ENCODE measurements around the gene PIGW. TPM values are rescaled to one million over a fixed set of nuclear protein-coding genes. Genes with fewer than 3 reads are reported as not detected.

Gene PIGW, protein sequence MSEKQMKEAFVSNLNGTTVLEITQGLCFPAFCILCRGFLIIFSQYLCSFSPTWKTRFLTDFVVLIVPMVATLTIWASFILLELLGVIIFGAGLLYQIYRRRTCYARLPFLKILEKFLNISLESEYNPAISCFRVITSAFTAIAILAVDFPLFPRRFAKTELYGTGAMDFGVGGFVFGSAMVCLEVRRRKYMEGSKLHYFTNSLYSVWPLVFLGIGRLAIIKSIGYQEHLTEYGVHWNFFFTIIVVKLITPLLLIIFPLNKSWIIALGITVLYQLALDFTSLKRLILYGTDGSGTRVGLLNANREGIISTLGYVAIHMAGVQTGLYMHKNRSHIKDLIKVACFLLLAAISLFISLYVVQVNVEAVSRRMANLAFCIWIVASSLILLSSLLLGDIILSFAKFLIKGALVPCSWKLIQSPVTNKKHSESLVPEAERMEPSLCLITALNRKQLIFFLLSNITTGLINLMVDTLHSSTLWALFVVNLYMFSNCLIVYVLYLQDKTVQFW
- total RNA-seq (4.7 TPM), polyA plus RNA-seq (ENCODE audit: insufficient read depth in 1 of 8, insufficient read length in 8 of 8, low replicate concordance in 1 of 8) (1 to 10 TPM; 6.3 to 9.9 (median 8.8) TPM)
- long read RNA-seq, donor 1, result 0 reads
- long read RNA-seq, donor 2, result 0 reads
- long read RNA-seq, donor 3, partial matches to known transcripts, result 0 of 2 reads
- long read RNA-seq, donor 3, other reads (novel, unspliced or antisense), result 0 of 2 reads
- long read RNA-seq, donor 4, partial matches to known transcripts, result 0 of 5 reads
- long read RNA-seq, donor 4, other reads (novel, unspliced or antisense), result 0 of 5 reads
- long read RNA-seq, donor 5, partial matches to known transcripts, result 7 of 10 reads
- long read RNA-seq, donor 5, other reads (novel, unspliced or antisense), result 0 of 10 reads
- long read RNA-seq, donor 6, partial matches to known transcripts, result 0 of 5 reads
- long read RNA-seq, donor 6, other reads (novel, unspliced or antisense), result 0 of 5 reads
- long read RNA-seq, donor 7, partial matches to known transcripts, result 0 of 3 reads
- long read RNA-seq, donor 7, other reads (novel, unspliced or antisense), result 0 of 3 reads
- long read RNA-seq, donor 8, result 0 reads
- long read RNA-seq, donor 9, partial matches to known transcripts, result 0 of 2 reads
- long read RNA-seq, donor 9, other reads (novel, unspliced or antisense), result 0 of 2 reads
- long read RNA-seq, donor 10, partial matches to known transcripts, result 0 of 3 reads
- long read RNA-seq, donor 10, other reads (novel, unspliced or antisense), result 0 of 3 reads
- long read RNA-seq, donor 11, partial matches to known transcripts, result 0 of 2 reads
- long read RNA-seq, donor 11, other reads (novel, unspliced or antisense), result 0 of 2 reads

DNA sequence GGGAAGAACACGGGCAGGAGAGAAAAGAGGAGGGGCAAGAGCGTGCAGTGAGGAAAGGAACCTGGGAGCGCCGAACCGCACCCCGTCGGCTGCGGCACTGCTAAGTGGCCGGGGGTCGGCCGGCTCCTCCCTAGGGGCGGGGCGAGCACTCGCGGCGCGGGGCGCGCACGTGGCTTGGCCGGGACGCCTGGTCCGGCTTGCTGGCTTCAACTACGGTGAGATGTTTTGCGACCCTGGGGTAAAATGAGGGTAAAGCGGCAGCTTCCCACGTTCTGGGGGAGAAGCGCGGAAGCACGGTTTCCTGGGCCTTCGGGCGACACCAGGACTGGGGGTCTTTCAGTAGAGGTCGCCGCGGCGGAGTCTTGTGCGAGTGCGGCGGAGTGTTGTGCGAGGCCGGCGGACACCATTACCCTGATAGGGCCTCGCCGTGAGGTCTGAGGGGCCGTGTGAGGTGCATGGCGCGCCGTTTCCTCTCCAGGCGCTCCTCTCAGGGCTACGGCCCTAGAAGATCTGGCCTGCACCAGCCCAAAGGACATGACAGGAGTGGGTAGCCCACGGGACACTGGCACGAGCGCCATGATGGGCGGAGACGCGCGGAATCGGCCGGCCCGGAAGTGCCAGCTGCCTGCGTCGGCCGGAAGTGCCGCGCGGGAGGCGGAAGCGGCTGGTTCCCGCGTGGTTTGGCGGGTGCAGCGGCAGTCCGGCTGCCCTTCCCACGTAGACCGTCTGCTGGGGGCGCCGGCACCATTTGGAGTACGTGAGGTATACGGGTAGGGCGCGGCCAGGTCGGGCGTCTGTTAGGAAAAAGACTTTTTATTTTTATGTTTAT is at the start of gene PIGW, which contains the start of gene MYO19:
Gene PIGW, plus strand, starts transcription at position 148 of the 829 bp plus-strand sequence. CDS start 2,115 bp downstream, outside the sequence.
Gene MYO19, minus strand, starts transcription at position 29 of the 829 bp plus-strand sequence. CDS start 2,330 bp downstream, outside the sequence.
- WGBS (ENCODE audit: insufficient coverage), result under 1% methylated on average over 76 of the region's 83 CpGs
- peak within 1 kb of the TSS; percentile 97 for H3K27ac ChIP-seq (ENCODE audit: low read length)
- DNase-seq, result peak; percentile 94
- no peaks in the 10 kb centered on the region for H3K27me3 ChIP-seq (ENCODE audit: control insufficient read depth, insufficient read depth, low read length)
- peak within 1 kb of the TSS; percentile 83 for H3K4me3 ChIP-seq (ENCODE audit: low read length)
- H3K4me1 ChIP-seq (ENCODE audit: control insufficient read depth, insufficient read depth, low read length), result peaks cover 12% of the 10 kb centered on the region
- no peaks in the 10 kb centered on the region for H3K9me3 ChIP-seq (replicated peaks; ENCODE audit: control insufficient read depth, low read depth, low read length)
- H3K36me3 ChIP-seq (ENCODE audit: control insufficient read depth, insufficient read depth, low read length), result peaks cover 23% of the 10 kb centered on the region

- WGBS (ENCODE audit: insufficient coverage), result 88% methylated on average over 3 of the region's 8 CpGs
- no peak for DNase-seq
- no peak overlapping the region for H3K4me3 ChIP-seq (ENCODE audit: low read length)
- peaks cover 24% of the 10 kb centered on the region for H3K4me1 ChIP-seq (ENCODE audit: control insufficient read depth, insufficient read depth, low read length)
- H3K36me3 ChIP-seq (ENCODE audit: control insufficient read depth, insufficient read depth, low read length), result no peaks in the 10 kb centered on the region
- H3K9me3 ChIP-seq (replicated peaks; ENCODE audit: control insufficient read depth, low read depth, low read length), result no peaks in the 10 kb centered on the region
- H3K27me3 ChIP-seq (ENCODE audit: control insufficient read depth, insufficient read depth, low read length), result peaks cover 18% of the 10 kb centered on the region
- no peak overlapping the region for H3K27ac ChIP-seq (ENCODE audit: low read length)
Observed at GRCh38 chr17:36485027-36485426, 49.8 kb upstream of the PIGW start.

- Histone ChIP-seq H3K4me1 (ENCODE audit: control insufficient read depth, insufficient read depth, low read length) (peaks cover 24% of the 10 kb centered on the region), H3K27ac (ENCODE audit: low read length) (no peak overlapping the region), H3K27me3 (ENCODE audit: control insufficient read depth, insufficient read depth, low read length) (peaks cover 18% of the 10 kb centered on the region), H3K4me3 (ENCODE audit: low read length) (peak overlapping the region; percentile 87), H3K9me3 (replicated peaks; ENCODE audit: control insufficient read depth, low read depth, low read length) (no peaks in the 10 kb centered on the region), H3K36me3 (ENCODE audit: control insufficient read depth, insufficient read depth, low read length) (no peaks in the 10 kb centered on the region)
- DNase-seq, result no peak
- WGBS (ENCODE audit: insufficient coverage), result 44% methylated on average over 5 of the region's 10 CpGs
Observed at GRCh38 chr17:36485805-36486203, 49.0 kb upstream of the PIGW start.

DNA sequence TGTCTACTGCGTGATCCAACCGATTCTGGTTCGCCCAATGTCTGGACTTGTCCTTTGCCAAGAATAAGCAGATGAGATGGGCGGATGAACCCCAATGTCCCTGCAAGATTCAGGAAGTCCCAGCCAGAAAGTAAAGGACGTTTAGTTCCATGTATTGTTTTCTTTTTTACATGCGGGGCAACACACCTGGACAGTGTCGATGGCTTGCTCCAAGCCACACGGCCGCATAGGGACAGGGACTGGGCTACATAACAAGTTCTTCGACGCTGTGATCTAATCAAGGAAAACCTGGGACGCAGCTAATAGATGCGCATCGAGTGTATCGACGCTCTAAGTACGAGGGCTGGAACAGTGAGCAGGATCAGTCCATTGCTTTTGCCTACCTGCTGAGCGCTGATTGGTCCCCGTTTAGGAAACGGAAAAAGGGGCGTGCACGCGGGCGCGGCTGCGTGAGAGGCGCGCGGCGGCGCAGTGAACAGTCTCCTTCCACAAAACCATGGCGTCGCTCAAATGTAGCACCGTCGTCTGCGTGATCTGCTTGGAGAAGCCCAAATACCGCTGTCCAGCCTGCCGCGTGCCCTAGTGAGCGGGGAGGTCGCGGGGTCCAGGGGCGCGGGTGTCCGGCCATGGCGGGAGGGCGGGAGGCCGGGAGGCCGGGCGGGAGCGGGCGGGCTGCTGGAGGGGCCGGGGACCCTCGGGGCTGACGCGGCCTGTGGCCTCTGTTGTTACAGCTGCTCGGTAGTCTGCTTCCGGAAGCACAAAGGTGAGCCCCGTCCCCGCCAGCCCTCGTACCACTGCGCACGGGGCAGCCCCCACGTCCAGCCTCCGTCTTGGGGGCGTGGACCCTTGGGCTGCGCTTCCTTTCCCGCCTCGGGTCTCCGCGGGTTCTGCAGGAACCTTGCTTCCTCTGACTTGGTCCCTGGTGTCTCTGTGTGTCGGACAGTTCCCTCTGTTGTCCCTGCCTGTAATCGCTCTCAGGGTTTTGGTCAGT is 48.3 kb upstream of the PIGW start, which contains the start of gene ZNHIT3:
Gene ZNHIT3, plus strand, starts transcription at position 478 of the 991 bp plus-strand sequence. Its CDS starts 19 bp downstream, at position 497.
- Histone ChIP-seq H3K4me3 (ENCODE audit: low read length) (peak within 1 kb of the TSS; percentile 87), H3K27me3 (ENCODE audit: control insufficient read depth, insufficient read depth, low read length) (peaks cover 18% of the 10 kb centered on the region), H3K27ac (ENCODE audit: low read length) (peak within 1 kb of the TSS; percentile 76), H3K9me3 (replicated peaks; ENCODE audit: control insufficient read depth, low read depth, low read length) (no peaks in the 10 kb centered on the region), H3K4me1 (ENCODE audit: control insufficient read depth, insufficient read depth, low read length) (peaks cover 24% of the 10 kb centered on the region), H3K36me3 (ENCODE audit: control insufficient read depth, insufficient read depth, low read length) (no peaks in the 10 kb centered on the region)
- under 1% methylated on average over 72 of the region's 73 CpGs for WGBS (ENCODE audit: insufficient coverage)
- DNase-seq, result peak; percentile 98

DNA sequence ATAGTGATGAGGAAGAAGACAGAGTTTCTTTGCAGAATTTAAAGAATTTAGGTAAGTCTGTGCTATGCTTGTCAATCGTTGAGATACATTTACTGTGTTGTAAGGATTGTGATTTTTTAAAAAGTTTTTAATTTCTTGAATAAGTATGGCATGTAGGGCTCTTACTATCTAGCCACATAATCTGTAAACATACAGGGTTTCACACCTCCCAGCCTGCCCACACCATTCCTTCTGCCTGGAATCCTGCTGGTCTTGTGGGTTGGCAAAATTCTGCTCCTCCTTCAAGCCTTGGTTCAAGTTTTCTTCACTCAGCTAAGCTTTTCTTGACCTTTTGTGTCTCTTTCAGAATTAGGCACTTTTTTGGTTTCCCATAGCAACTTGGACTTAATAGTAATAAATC is 40.8 kb upstream of the PIGW start:
- peaks cover 6% of the 10 kb centered on the region for H3K4me1 ChIP-seq (ENCODE audit: control insufficient read depth, insufficient read depth, low read length)
- peaks cover 63% of the 10 kb centered on the region for H3K36me3 ChIP-seq (ENCODE audit: control insufficient read depth, insufficient read depth, low read length)
- H3K27ac ChIP-seq (ENCODE audit: low read length), result no peak overlapping the region
- DNase-seq, result no peak
- no peaks in the 10 kb centered on the region for H3K9me3 ChIP-seq (replicated peaks; ENCODE audit: control insufficient read depth, low read depth, low read length)
- H3K27me3 ChIP-seq (ENCODE audit: control insufficient read depth, insufficient read depth, low read length), result no peaks in the 10 kb centered on the region
- WGBS (ENCODE audit: insufficient coverage), result no CpG with 5 or more reads among the region's 1 CpG
- no peak overlapping the region for H3K4me3 ChIP-seq (ENCODE audit: low read length)

DNA sequence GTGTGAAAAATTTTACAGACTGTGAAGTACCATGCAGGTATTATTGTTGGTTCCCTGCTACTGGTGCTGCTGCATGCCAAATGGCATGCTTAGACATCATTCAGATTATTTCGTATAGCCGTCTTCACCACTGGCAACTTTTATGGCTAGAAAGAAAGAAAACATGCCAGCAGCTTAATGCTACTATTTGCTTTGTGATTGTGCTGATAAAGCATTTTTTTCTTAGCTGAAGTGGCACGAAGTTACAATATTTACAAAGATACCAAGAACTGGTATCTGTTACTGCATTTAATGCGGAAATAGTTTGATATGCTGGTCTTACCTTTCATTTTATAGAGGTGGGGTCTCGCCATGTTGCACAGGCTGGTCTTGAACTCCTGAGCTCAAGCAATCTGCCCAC is 40.1 kb upstream of the PIGW start:
- Histone ChIP-seq H3K27me3 (ENCODE audit: control insufficient read depth, insufficient read depth, low read length) (no peaks in the 10 kb centered on the region), H3K27ac (ENCODE audit: low read length) (no peak overlapping the region), H3K36me3 (ENCODE audit: control insufficient read depth, insufficient read depth, low read length) (peaks cover 63% of the 10 kb centered on the region), H3K9me3 (replicated peaks; ENCODE audit: control insufficient read depth, low read depth, low read length) (no peaks in the 10 kb centered on the region), H3K4me3 (ENCODE audit: low read length) (no peak overlapping the region), H3K4me1 (ENCODE audit: control insufficient read depth, insufficient read depth, low read length) (peaks cover 6% of the 10 kb centered on the region)
- DNase-seq, result no peak
- no CpG with 5 or more reads among the region's 5 CpGs for WGBS (ENCODE audit: insufficient coverage)

DNA sequence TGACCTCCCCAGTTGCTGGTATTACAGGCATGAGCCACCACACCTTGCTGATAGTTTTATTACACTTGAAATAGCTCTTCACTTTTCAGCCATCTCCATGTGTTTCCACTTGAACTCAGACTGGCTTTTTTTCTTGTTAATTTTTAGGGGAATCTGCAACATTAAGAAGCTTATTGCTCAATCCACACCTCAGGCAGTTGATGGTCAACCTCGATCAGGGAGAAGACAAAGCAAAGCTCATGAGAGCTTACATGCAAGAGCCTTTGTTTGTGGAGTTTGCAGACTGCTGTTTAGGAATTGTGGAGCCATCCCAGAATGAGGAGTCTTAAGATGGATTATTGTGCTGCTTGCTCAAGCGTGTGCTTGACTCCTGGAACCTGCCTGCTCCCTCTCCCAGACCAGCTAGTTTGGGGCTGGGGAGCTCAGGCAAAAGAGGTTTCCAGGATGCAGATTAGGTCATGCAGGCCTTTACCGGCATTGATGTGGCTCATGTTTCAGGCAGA is 39.7 kb upstream of the PIGW start:
- H3K4me3 ChIP-seq (ENCODE audit: low read length), result no peak overlapping the region
- no peaks in the 10 kb centered on the region for H3K9me3 ChIP-seq (replicated peaks; ENCODE audit: control insufficient read depth, low read depth, low read length)
- H3K4me1 ChIP-seq (ENCODE audit: control insufficient read depth, insufficient read depth, low read length), result peaks cover 6% of the 10 kb centered on the region
- no peak for DNase-seq
- no peaks in the 10 kb centered on the region for H3K27me3 ChIP-seq (ENCODE audit: control insufficient read depth, insufficient read depth, low read length)
- WGBS (ENCODE audit: insufficient coverage), result 85% methylated on average over 2 of the region's 3 CpGs
- H3K36me3 ChIP-seq (ENCODE audit: control insufficient read depth, insufficient read depth, low read length), result peaks cover 66% of the 10 kb centered on the region
- no peak overlapping the region for H3K27ac ChIP-seq (ENCODE audit: low read length)

GRCh38 chr17:36496018-36496789 is 38.6 kb upstream of the PIGW start:
- no peak for DNase-seq
- WGBS (ENCODE audit: insufficient coverage), result 94% methylated on average over 7 of the region's 9 CpGs

More at GRCh38 chr17:36496018-36496789, 38.6 kb upstream of the PIGW start:
- Histone ChIP-seq H3K36me3 (ENCODE audit: control insufficient read depth, insufficient read depth, low read length) (peaks cover 73% of the 10 kb centered on the region), H3K27me3 (ENCODE audit: control insufficient read depth, insufficient read depth, low read length) (no peaks in the 10 kb centered on the region), H3K4me3 (ENCODE audit: low read length) (no peak overlapping the region), H3K27ac (ENCODE audit: low read length) (peak overlapping the region; percentile 35), H3K4me1 (ENCODE audit: control insufficient read depth, insufficient read depth, low read length) (peaks cover 10% of the 10 kb centered on the region), H3K9me3 (replicated peaks; ENCODE audit: control insufficient read depth, low read depth, low read length) (no peaks in the 10 kb centered on the region)
